ENCODE data around the gene HFM1.
"Not testable (repeated sequence)": the region's sequence is repeated elsewhere in the genome, so short reads cannot be mapped to it uniquely, and the experiment has no call there.

DNA sequence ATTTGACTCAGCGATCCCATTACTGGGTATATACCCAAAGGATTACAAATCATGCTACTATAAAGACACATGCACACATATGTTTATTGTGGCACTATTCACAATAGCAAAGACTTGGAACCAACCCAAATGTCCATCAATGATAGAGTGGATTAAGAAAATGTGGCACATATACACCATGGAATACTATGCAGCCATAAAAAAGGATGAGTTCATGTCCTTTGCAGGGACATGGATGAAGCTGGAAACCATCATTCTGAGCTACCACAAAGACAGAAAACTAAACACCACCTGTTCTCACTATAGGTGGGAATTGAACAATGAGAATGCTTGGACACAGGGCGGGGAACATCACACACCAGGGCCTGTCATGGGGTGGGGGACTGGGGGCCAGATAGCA is 43.1 kb upstream of the HFM1 start:
- TF ChIP-seq, protein P1, sequence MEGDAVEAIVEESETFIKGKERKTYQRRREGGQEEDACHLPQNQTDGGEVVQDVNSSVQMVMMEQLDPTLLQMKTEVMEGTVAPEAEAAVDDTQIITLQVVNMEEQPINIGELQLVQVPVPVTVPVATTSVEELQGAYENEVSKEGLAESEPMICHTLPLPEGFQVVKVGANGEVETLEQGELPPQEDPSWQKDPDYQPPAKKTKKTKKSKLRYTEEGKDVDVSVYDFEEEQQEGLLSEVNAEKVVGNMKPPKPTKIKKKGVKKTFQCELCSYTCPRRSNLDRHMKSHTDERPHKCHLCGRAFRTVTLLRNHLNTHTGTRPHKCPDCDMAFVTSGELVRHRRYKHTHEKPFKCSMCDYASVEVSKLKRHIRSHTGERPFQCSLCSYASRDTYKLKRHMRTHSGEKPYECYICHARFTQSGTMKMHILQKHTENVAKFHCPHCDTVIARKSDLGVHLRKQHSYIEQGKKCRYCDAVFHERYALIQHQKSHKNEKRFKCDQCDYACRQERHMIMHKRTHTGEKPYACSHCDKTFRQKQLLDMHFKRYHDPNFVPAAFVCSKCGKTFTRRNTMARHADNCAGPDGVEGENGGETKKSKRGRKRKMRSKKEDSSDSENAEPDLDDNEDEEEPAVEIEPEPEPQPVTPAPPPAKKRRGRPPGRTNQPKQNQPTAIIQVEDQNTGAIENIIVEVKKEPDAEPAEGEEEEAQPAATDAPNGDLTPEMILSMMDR (optimal IDR thresholded peaks at IDR 0.05 in 1 of 3, IDR thresholded peaks at IDR 0.05 in 1 of 3, conservative IDR thresholded peaks at IDR 0.05 in 1 of 3; ENCODE audit: extremely low read depth in 1 of 3, insufficient read depth in 2 of 3, low read length in 3 of 3) = not testable (repeated sequence)
- TF ChIP-seq EZH2 (IDR thresholded peaks at IDR 0.05; ENCODE audit: low read length) = not testable (repeated sequence)

Data from keratinocyte (primary cell).